LoVo (cell line): Measurements from ENCODE around the gene MTSS2.

ENCODE experiments used
- DNase-seq: peaks from one replicate; pipeline ENCODE4 v3.0.0-alpha.2; 2016; ENCODE audit warnings: low spot score

Gene MTSS2

GRCh38 chr16:70685938-70686375 lies at the start of gene MTSS2:
MTSS2 (minus strand) TSS chr16:70686053; CDS start chr16:70685791, 262 bp downstream.
- peak; percentile 72 for DNase-seq

GRCh38 chr16:70735141-70735979 lies 49.5 kb upstream of the MTSS2 start:
- no peak for DNase-seq

GRCh38 chr16:70734522-70735095 lies 48.8 kb upstream of the MTSS2 start:
- no peak for DNase-seq

- no peak for DNase-seq
Observed at GRCh38 chr16:70730944-70731343, 45.1 kb upstream of the MTSS2 start.

- DNase-seq, result no peak
Observed at GRCh38 chr16:70730031-70730430, 44.2 kb upstream of the MTSS2 start.

GRCh38 chr16:70729292-70729691 lies 43.4 kb upstream of the MTSS2 start:
- DNase-seq, result no peak

GRCh38 chr16:70728150-70728549 lies 42.3 kb upstream of the MTSS2 start:
- DNase-seq, result no peak

- no peak for DNase-seq
Observed at GRCh38 chr16:70726892-70727361, 41.1 kb upstream of the MTSS2 start.

- no peak for DNase-seq
Observed at GRCh38 chr16:70725912-70726828, 40.3 kb upstream of the MTSS2 start.

- no peak for DNase-seq
Observed at GRCh38 chr16:70725024-70725911, 39.4 kb upstream of the MTSS2 start.

GRCh38 chr16:70724146-70725023 lies 38.5 kb upstream of the MTSS2 start:
- no peak for DNase-seq

GRCh38 chr16:70723740-70724145 lies 37.9 kb upstream of the MTSS2 start:
- DNase-seq, result no peak

- no peak for DNase-seq
Observed at GRCh38 chr16:70721202-70721963, 35.5 kb upstream of the MTSS2 start.

- DNase-seq, result no peak
Observed at GRCh38 chr16:70720425-70721201, 34.8 kb upstream of the MTSS2 start.

- DNase-seq, result no peak
Observed at GRCh38 chr16:70717065-70717464, 31.2 kb upstream of the MTSS2 start.

GRCh38 chr16:70715860-70716357 lies 30.1 kb upstream of the MTSS2 start:
- no peak for DNase-seq

- no peak for DNase-seq
Observed at GRCh38 chr16:70715055-70715858, 29.4 kb upstream of the MTSS2 start.
